Lung microvascular endothelial cell (primary cell): ENCODE data around the gene CHAF1A. TPM values are rescaled to one million over a fixed set of nuclear protein-coding genes. Genes with fewer than 3 reads are reported as not detected.

Experiments used
- DNase-seq, 2 donors: peaks; one replicate each; pipeline versions ENCODE4 v3.0.0 to v3.0.0-alpha.2; 2010; ENCODE audit warnings: low read depth in 2 of 2
- total RNA-seq: library from RNA; depleted of rRNA; stranded (reverse); fragments of >200 nt; gene quantifications from 2 replicates; pipeline ENCODE4 v1.2.1, GENCODE V29; 2014

Gene CHAF1A
- total RNA-seq, 1 donor from 2014 or later, result 3.6 TPM

GRCh38 chr19:4365791-4366665, 36.4 kb upstream of the CHAF1A start:
- DNase-seq, result no peak

DNA sequence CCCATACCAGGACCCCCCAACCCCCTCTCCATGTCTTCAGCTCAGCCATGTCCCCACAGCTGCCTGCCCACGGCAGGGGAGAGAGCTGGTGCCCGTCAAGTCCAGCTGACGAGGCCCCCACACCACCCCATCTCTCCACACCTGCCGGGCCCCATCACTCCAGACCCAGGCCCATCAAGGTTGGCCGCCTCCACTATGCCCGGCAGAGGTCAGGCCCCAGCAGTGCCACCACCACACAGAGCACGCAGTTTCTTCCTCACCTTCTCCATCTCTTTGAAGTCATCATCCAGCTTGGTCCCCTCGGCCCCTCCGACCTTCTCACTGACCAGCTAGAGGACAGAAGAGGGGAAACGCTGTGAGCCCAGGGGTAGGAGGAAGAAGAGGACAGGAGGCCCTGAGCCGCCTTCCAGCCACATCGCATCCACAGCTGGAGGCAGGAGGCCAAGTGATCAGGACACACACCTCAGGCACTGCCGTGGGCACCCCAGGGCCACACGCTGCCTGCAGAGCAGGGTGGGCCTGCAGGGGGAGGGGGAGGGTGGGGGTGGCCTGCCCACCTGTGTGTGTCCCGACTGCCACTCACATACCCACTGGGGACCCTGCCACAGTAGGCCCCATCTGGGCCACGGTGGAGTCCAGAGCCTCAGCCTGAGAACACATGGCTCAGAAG, 35.6 kb upstream of the CHAF1A start:
- DNase-seq, result no peak

GRCh38 chr19:4367336-4367723, 35.1 kb upstream of the CHAF1A start:
- no peak for DNase-seq

- DNase-seq, result no peak
Observed at GRCh38 chr19:4367781-4368127, 34.7 kb upstream of the CHAF1A start.

GRCh38 chr19:4368128-4368820, 34.2 kb upstream of the CHAF1A start:
- DNase-seq, result peak; percentile 29 to 69

DNA sequence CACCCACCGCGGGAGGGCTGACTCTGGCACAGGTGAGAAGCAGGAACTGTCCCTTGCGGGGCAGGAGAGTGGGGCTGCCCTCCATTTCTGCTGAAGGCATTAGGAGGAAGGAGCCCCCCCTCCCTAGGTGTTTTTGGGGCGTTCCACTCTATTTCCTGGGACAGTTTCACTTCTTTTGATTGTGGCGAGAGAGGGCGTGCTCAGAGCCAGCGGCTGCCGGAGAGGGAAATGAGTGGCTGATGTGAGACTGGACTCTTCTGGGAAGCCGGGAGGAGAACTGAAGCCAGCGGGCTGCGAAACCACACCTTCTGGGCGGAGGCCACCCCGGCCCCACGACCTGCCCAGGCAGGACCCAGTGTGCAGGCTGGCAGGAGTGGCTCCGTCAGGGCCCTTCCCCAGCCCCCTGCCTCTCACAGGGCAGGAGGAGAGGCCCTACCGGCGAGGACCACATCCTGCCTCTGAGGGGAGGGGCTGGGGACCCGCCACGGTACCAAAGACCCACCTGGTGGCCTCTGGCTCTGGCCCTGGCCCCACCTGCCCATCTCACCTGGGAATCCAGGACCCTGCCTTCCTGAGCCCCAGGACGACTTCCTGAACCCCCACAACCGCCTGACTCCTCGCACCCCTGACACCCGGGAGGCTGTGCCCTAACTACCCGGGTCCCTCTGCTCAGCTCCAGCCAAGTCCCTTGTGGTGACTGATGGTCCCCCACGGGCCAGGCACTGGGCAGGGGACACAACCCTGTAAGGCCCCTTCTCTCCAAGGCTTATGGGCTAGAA, 33.1 kb upstream of the CHAF1A start:
- DNase-seq, result peak; percentile 47 to 73

DNA sequence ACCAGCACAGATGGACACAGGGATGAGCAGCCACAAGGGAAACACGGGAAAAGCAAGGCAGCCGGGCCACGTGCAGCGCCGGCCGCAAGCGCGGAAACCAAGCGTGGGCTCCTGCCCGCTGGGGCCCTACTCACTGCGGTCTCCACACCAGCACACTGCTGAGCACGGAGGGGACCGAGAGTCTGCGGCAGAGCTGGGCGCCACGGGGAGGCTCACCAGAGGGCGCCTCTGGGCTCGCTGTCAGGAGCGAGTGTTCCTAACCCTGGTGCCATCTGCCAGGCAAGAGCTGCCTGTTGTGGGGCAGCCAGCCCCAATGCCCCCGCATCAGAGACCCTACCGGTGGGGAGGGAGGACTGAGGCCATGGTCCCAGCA, 32.6 kb upstream of the CHAF1A start:
- DNase-seq, result peak; percentile 70 to 85

DNA sequence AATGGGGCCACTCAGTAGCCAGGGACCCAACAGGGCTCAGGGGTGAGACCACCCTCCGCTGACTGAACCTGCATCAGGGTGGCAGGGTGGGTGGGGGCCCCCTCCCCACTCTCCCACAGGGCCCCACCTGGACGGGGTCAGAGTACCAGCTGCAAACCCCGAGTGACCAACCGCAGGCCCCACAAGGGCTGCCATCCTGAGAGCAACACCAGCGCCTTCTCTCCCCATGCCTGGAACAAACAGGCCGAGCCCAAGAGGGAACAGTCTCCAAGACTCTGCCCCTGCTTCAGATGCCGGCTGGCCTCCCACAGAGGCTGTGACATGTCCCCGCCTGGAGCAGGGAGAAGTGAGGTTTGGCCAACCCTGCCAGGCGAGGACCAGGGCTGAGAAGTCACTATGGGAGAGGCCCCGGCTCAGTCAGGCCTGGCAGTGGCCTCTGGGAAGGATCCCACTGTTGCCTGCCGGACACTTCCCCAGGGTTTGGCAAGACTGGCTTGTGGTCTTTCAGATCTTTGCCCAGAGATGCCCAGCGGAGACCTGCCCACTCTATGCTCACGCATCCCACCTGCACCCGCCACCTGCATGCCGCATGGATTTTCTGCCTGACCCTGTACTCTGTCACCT, 31.9 kb upstream of the CHAF1A start:
- no peak for DNase-seq

- DNase-seq, result no peak
Observed at GRCh38 chr19:4371247-4372164, 30.9 kb upstream of the CHAF1A start.

GRCh38 chr19:4372165-4373012, 30.1 kb upstream of the CHAF1A start:
- DNase-seq, result no peak

DNA sequence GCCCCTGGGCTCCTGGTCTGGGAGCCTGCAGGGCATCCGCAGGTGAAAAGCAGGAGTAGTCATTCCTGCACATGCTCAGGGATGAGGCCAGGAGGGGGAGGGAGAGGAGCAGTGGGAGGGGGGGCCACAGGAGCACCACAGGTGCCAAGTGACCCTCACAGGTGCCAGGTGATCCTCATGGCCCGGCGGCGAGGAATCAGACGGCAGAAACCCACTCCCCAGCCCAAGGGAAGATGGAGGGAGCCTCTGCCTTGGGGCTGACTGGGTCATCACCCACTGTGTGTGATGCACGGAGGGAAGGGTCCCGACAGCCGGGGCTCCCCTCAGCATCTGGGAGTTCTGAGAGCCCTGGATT, 29.4 kb upstream of the CHAF1A start:
- no peak for DNase-seq

DNA sequence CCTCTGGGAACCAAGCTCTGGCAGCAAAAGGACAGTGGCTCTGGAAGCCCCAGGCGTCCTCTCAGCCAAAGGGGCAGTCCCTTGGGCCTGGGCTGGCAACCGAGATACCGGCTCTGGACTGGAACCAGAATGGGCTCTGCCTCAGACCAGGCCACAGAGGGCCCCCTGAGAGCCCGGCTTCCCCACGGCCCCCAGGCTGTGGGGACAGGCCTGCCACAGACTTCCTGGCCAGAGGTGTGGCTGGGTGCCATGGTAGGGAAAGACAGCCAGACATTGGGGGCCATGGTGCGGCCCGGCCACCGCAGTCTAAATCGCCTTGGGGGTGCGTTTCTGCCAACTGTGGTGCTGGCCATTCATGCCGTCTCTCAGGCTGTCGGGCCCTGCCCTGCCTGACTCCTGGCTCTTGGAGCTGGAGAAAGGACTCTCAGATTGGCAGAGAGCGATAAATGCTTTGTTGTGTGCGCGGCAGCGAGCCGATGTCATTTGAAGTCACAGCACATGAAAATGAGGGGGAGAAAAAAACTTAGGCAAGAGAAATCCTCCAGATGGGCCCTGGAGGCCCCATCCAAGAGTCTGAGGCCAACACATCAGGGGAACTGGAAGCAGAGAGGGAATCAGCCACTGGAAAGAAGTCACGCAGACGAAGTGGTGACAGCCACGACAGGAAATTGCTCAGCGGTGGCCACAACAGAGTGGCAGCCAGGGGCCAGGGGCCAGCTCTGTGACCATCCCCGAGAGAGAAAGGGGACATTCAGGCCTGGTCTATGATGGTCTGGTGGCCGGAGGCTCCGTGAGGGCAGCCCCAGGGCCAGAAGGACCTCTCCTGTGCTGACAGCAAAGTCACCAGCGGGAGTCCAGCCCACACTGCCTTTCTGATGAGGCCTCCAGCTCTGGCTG, 28.6 kb upstream of the CHAF1A start:
- DNase-seq, result peak in 1 of 2 donors; percentile 73

DNA sequence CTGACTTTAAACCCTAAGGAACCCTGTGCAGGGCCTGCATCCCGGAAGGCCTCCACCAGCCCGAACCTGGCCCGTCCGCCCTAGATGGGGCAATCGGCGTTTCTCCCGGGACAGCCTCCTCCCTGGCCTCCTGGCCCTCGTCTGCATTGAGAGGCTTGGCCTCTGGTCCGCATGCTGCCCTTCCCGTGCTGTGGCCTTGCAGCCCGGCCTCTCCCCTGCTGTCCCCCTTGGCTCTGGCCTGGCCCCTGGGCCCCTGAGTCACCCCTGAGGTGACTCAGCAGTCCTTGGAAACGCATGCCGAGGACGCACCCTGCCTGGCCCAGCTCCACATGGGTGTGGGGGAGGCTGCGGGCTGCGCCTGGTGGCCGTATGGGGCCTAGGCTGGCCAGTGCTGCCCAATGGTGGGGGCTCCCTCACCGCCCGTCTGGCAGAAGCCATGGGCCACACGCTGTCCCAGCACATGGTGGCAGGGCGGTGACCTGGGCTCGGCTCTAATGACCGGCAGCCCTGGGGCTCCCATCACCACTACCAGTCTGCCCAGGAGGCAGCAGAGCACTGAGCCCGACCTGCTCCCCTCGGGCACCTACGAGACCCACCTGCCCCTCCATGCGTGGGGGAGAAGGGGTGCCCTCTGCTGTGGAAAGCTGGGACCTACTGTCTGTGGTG, 27.8 kb upstream of the CHAF1A start:
- peak; percentile 60 to 86 for DNase-seq

DNA sequence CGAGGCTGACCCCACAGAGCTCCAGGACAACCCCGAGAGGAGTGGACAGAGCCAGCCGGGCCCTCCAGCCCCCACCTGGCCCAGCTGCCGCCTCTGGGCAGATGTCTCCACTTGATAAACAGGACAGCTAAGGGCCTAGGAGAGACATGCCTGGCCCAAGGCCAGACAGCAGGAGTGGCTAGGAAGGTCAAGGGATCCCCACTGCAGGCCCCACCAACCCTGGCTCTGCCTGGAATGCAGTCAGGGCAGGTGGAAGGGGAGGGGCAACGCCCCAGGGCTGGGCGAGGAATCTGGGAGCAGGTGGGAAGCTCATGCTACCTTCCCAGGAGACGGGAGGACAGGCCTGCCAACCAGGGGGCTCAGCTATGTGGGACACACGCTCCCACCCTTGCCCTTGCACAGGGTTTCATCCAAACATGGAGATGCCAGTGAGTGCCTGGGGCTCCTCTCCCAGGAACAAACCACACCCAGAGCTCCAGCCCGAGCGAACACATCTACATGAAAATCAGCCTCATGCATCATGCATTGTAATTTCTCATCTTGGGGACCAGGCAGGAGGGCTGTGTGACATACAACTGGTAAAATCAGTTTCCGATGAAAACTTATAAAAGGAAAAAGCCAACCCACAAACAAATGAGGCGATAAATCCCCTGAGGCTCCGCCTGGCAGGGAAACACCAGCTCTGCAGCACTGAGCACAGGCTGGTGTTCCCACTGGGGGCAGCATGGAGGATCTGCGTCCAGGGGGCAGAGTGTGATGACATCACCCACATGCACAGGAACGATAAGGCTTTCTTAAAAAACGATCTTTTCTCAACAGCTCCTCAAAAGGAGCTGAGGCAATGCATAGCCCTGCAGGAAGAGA, 27.0 kb upstream of the CHAF1A start:
- peak; percentile 68 for DNase-seq

- no peak for DNase-seq
Observed at GRCh38 chr19:4376028-4376670, 26.3 kb upstream of the CHAF1A start.

DNA sequence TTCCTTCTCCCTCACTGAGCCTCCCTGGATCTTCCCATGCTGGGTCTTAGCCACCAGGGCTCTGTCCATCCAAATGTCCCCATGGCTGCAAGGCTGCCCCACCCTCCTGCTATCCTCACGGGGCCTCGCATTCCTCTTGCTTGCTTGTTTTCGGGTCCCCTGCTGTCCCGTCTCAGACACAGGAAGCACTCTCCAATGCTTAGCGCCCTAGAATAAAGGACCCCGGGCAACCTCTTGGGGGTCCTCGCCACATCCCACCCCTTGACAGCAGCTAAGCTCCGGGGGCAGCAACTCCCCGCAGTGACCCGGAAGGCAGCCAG, 25.8 kb upstream of the CHAF1A start:
- DNase-seq, result no peak
